Kidney glomerular epithelial cell (primary cell): ENCODE data around the gene NAPB.

Experiments
- DNase-seq: peaks from one replicate; lab custom pipeline; 2025; lab: John Stamatoyannopoulos, UW

The NAPB gene

DNA sequence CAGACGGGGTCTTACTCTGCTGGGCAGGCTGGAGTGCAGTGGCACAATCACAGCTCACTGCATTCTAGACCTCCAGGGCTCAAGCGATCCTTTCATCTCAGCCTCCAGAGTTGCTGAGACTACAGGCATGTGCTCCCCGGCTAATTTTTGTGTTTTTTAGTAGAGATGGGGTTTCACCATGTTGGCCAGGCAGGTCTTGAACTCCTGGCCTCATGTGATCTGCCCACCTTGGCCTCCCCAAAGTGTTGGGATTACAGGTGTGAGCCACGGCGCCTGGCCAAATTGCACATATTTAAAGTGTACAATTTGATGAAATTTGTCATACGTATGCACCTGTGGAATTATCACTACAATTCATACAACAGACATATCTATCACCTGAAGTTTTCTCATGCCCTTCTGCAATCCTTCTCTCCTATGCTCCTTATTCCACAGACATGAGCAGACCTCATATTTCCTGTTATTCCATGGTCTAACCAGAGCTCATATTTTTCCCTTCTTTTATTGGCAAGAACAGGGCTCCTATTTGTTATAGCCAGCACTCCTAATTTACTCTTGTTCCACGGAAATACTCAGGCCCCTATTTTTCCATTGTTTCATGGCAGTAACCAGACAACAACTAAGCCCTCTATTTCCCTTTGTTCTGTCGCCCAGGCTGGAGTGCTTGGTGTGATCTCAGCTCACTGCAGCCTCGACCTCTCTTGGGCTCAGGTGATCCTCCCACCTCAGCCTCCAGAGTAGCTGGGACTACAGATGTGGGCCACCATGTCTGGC lies 16.0 kb upstream of the NAPB start:
- no peak for DNase-seq

DNA sequence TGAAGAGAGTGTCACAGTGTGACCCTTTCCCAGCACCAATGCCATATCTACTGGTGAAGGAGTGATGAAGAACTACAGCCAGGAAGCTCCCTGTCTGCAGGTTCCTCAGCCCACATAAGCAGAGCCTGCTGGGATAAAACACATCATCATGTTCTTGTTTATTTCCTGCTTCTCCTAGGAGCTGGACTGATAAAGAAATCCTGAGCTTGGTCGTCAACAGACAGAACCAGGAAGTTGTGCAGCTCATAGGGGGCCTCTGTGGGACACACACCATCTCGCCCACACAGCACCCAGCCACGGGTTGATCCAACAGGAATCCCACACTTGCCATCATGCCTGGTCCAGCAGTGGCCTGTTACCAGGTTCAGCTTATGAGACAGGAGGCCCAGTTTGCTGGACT lies 15.4 kb upstream of the NAPB start:
- no peak for DNase-seq

DNA sequence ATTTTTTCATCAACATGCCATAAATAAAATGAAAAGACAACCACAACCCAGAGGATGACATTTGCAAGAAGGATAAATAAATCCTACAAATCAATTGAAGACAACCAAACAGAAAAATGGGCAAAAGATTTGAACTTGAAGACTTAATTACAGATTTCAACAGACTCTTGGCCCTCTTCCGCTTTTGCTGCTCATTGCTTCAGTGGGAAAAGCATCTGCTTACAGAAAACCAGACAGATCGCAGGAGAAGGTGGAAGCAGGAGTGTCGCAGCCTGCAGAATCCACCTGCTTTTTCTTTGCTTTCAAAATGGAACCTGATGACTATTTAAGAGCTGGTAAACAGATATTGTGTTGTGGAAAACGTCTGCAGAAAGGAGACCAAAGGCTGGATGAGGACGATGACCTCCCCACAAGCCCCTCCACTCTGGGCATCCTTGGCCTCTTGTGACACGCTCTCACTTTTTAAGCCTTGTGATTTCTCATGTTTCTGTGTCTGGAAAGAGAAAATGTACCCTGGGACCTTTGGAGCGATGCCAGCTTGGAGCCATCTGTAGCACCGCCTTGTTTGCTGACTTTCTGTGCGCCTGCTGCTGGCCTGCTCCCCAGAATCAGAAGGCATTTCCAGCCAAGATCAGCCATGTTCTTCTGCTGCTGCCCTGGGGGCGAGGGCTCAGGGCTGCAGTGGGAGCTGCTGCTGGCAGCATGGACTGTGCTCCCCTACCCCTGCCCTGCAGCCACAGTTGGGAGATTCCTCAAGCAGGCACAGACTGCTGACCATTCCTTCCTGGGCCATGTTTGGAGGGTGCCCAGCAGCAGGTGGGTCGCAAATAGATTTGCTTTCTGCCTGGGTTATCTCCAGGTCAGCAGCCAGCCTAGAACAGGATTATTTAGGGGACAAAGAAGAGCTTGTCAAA lies 14.6 kb upstream of the NAPB start:
- DNase-seq = no peak

DNA sequence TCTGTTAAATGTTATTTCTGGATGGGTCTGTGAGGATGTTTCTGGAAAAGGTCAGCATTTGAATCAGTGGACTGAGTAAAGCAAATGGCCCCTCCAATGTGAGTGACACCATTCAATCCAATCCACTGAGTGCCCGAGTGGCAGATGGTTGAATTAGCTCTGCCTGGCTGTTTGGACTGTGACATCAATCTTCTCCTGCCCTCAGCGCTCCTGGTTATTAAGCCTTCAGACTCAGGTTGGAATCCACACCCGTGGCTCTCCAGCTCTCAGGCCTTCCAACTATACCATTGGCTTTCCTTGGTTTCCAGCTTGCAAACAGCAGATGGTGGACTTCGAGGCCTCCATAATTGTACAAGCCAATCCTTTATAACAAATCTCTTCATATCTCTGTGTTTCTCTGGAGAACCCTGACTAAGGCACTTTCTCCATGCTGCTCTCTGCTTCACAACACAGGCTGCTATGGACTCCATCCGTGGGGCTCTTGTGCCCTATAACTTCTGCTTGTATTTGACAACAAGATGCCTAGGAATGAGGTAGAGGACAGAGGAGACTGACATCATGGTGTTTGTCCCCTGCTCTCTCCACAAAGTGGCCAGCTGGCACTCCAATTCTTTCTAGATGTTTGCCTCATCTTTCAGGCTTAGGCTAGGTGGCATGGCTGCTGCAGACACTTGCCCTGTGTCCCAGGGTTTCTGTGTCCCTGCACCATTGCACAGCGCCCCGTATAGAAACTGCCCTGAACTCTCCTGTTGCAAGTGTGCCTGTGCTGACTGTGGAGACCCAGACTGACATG lies 13.4 kb upstream of the NAPB start:
- no peak for DNase-seq

DNA sequence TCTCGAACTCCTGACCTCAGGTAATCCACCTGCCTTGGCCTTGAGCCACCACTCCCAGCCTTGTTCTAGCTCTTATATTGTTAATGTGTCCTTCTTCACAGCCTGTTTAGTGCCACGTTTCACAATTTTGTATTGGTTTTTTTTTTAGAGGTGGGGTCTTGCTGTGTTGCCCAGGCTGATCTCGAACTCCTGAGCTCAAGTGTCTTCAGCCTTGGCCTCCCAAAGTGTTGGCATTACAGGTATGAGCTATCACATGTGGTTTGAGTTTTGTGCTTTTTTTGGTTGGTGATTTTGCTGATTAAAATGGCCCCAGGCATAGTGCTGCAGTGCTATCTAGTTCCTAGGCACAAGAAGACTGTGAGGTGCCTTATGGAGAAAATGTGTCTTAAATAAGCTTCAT lies 12.3 kb upstream of the NAPB start:
- no peak for DNase-seq

DNA sequence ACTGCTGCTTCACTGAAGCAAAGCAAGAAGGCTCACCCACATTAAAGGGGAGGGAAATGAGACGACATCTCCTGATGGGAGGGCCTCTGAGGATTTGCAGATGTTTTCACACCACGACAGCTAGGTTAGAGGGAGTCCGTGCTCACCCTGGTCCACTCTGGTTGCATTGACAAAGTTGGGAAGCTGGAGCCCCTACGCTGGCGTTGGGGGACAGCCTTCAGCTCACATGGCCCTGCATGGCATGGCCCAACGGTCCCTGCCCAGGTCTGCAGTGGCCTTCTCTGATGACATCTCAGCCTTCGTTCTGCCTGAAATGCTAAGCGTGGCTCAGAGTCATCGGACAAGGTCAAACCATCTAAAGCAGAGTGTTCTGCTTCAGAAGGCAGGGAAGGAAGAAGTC lies 3.8 kb upstream of the NAPB start:
- no peak for DNase-seq

DNA sequence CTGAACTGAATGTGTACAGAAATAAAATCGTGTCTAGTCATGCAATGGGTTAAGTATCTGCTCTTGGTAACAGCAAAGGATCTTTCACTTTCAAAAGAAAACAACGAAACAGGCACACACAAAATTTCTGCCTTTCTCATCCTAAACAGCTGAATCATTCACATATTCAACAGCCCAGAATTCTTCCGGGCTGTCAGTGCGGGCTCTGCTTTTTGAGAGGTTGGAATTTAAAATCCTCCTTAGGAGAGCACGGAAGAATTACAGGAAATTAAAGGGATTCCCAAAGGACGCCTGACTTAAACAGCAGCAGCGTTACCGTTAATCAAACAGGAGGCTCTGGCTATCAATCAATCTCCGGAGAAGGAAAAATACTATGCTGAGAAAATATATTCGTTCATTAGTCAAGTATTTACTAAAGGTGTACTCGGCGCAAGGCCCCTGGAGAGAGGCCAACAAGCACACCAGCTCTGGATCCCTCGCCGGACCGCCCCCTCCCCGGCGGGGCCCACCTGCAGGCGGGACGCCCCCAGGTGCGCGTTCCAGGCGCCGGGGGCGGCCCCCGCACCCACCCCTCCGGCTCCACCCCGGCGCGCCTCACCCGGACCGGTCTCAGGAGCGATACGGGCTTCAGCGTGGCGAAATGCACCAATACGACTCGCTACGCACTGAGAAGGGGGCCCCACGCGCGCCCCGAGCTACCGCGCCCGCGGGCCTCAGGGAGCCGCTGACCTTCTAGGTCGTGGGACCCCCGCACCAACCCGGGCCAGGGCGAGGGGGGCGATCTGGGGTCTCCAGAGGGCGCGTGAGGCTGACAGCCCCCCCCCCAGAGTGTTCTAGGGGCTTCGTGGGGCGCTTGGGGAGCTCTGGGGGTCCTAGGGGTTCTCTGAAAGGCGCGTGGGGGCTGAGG lies 1.0 kb downstream of the NAPB start:
- DNase-seq = peak; percentile 36

DNA sequence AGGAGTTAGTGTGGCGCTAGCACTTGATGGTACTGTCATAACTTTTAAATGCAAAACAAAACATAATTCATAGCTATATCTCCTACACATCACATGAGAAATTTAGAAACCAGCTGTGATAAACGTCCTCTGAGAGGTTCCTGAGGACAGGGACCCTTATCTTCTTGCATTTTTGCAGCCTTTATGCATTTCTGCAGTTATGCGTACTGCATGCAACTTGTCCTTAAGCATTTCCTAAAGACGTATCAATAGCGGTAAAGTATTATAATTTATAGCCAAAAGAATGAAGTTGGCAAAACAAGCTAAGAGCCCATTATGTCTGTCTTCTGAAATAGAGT lies 1.7 kb downstream of the NAPB start:
- DNase-seq = no peak

DNA sequence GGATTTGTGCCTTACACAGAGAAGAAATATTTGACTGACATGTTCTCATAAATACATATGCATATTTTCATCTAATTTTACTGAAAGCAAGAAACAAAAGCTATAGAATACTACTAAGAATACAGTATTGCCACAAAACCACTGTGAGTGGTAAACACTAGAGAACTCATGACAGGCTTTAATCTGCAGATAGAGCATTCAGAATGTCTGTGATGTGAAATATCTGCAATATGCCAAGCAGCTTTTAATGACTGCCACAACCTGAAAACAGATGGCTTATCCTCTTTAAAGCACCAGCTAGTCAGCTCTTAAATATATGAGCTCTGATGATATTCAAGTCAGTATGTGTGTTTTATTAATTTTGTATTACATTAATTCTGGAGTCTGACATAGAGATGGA lies 3.4 kb downstream of the NAPB start:
- DNase-seq = no peak

DNA sequence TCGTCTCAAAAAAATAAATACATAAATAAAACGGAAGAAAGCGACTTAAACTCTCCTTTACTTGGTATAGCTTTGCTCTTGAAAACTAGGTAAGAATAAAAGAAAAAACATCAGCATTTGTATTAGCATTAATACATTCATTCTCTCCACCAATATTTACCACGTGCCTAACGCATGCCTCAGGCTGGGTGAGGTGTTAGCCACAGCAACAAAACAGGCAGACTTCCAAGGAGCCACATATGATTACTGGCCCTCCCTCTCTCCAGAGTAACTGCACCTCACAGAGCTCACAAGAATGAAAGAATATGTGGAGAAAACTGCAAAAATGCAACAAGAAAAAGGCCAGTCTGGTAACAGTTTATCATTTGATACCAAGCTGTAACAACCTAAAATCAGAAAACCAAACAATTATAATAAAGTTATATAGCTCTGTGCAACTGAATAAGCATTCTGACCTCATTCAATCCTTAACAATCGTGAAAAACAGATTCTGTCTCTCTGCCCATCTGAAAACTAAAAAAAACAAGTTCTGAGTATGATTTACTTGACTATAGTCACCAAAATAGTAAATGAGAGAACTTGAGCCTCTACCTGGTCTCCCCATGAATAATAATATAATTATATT lies 5.2 kb downstream of the NAPB start:
- DNase-seq = no peak

DNA sequence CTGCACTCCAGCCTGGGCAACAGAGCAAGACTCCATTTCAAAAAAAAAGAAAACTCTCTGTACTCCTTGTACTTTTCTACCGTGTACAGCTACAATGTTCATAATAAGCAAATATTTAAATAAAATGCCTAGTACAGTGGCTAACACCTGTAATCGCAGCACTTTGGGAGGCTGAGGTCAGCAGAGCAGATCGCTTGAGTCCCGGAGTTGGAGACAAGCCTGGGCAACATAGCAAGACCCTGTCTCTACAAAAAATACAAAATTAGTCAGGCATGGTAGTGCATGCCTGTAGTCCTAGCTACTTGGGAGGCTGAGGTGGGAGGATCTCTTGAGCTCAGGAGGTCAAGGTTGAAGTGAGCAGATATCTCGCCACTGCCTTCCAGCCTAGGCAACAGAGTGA lies 5.7 kb downstream of the NAPB start:
- DNase-seq = no peak

DNA sequence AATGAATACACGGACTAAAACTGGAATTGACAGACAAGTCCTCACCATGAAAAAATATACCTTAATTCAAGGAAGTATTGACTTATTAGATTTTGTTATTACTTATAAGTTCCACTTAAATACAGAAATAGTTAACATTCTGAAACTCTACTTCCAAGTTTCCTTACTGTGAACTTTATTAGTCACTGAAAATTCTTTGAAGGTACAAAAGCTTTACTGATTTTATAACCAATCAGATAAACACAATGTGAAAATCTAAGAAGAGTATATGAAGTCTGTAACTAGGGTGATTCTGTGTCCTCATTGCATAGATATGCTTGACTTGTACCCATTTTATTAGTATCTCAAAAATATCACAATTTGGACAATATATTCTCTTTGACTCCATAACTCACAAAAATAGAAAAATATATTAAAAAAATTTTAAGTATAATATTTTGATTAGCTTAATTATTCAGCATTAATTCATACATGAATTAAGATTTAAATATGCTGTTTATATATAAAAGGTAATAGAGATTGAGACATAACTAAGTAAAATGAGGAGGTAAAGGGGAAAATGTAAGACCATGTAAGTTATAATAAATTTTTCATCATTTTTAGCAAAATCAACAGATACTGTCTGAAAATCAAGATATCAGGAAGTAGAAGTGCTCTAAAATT lies 6.6 kb downstream of the NAPB start:
- DNase-seq = no peak

DNA sequence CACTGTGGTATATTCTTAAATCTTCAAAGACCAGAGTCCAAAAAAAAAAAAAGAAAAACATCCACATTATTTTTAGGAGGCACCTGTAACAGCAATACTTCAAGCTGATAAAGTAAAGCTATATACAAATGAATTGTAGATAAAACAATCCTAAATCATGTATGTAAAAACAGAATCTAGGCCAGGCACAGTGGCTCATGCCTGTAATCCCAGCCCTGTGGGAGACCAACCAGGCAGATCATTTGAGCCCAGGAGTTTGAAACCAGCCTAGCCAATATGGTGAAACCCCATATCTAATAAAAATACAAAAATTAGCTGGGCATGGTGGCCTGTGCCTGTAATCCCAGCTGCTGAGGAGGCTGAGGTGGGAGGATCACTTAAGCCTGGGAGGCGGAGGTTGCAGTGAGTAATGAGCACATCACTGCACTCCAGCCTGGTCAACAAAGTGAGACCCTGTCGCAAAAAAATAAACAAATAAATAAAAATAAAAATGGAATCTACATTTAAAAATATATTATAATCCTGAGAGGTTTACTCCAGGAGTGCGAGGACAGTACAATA lies 7.3 kb downstream of the NAPB start:
- no peak for DNase-seq

DNA sequence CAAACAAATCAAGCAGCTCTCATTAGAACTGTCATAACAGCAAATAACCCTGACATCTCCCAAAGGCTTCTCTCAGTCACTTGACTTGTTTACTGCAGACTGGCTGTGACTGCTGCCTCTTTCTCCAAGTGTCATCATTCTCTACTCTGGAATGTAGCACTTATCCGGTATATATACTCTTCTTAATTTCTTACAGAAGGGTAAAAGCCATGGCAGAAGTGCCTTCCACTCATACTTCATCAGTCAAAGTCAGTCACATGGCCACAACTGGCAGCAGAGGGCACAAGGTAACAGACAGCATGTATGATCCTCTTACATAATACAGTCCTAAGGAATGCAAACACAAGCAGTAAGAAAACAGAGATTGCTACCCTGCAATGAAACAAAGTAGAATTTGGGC lies 9.3 kb downstream of the NAPB start:
- DNase-seq = no peak

DNA sequence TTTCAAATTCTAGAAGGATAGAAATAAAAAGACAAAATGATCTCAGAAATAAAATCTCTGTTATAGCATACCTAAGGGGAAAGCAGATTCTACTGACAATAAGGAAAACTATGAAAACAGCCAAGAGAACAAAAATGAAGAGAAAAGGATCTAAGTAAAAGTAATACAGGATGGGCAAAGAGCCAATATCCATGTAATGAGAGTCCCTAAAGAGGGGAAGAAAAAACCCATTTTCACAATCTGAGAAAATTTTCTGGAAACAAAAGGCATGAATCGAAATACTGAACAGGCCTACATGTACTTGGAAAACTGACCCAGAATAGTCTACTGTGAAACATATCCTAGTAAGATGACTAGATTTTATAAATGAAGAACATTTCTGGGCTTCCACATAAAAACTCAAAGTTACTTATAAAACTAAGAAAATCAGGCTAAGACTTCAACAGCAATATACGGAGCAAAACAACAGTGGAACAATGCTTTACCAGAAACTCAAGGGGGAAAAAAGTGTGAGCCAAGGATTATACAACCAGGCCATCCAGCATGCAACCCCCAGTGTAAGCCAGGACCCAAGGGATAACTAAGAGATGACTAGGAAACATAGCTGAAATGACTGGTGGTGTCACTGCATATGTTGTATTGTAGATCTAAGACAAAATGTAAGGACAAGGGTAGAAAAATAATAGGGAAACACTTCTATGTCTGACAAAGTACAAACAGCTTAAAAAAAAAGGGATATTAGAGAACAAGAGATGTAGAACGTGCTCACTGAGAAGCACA lies 10.2 kb downstream of the NAPB start:
- no peak for DNase-seq

DNA sequence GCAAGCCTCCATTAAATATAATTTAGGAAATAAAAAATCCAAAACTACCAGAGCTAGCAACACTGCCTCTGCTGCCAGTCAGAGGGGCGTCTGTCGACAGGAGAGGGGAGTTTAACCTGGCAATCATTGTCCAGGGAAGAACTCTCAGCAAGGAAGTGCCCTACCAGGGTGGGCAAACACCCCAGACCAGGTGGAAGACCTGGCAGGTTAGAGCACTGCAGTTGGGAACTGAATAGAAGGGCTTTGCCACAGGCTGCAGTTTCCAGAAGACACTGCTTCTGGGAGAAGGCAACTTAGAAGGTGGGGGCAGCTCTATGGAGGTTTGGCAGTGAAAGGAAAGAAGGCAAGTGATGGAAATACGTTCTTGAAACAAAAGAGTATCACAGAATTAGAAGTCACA lies 11.5 kb downstream of the NAPB start:
- DNase-seq = no peak

DNA sequence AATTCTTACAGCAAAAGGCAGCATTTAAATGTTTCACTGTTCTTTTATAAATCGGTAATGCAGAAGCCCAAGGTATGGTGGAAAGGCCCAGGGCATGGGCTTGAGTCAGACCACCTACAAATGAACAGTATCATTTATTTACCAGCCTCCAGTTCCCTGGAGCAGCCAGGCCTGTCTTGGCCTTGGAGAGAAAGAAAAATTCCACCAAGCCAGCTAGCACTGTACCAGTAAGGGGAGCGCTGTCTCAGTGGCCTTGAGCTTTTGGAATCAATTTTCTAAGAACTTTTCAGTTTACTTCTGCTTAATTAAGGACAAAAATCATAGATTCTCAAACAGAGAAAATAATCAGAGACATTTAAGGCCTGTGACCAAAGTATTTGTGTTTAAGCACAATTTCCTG lies 12.3 kb downstream of the NAPB start:
- DNase-seq = no peak

DNA sequence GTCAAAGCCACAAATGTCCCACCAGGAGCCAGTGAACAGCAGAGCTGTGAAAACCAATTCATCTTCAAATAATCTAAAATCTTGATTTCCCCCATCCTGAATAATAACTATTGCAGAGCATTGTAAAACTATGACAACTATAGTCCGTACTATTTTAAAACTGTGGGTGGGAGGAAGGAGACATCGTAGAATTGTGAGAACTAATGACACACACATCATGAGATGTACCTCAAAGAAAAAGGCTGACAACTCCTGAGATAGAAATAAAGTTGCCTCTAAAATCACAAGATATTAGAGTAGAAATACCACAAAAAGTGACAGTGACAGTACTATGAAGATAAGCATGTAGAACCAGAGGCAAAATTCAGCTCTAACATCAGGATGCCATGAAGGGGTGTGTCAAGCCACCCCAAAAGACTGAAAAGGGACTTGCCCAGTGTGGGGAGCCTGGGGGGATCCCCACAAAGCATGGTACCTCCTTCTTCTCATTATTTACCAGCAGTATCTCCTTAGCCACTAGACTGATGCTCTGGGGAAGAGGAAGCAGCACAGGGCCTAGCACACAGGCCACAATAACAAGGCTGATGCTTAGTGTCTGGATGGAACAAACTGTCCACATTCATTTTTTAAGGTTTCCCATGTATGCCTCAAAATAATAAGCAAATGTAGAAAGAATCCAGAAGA lies 13.4 kb downstream of the NAPB start:
- no peak for DNase-seq

DNA sequence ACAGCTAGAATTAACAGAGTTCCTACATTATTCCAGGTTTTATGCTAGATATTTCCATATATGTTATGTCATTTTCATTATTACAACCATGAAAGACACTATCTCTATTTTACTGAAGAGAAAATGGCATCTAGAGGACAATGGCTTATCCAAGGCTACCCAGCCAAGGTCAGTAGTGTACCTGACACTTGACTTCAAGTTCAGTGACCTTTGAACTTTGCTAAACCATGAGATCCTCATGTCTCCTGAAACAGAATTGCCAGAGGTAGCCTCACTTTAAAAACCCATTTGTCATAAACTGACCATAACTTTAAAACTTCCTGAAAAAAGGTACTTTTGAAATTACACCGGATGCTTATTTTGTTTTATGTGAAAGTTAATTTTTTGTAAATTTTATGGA lies 14.4 kb downstream of the NAPB start:
- no peak for DNase-seq
